HCT116 (cell line): ENCODE data around the gene RASGEF1C. TPM values are rescaled to one million over a fixed set of nuclear protein-coding genes. Genes with fewer than 3 reads are reported as not detected.

Source experiments
- ATAC-seq: fragments of 200-7000 bp; cut with Tn5 transposase; 2 replicates; pipeline ENCODE4 v1.9.1; 2020; ENCODE audit warnings: mild to moderate bottlenecking, moderate library complexity
- BruUV-seq: library from RNA; stranded (reverse); fragments of 400-500 nt; replicated peaks from 2 replicates; lab custom pipeline; 2021; lab: Mats Ljungman, UMichigan
- CTCF ChIA-PET: fragments of 300-600 bp; sonication (Branson Sonifier 250); formaldehyde crosslinking; loops from one replicate; lab custom pipeline; 2021; ENCODE audit warnings: antibody characterized with exemption; lab: Charles Lee
- POLR2A ChIA-PET: fragments of 300-600, 350-600 bp; sonication (Branson Sonifier 250); formaldehyde crosslinking; loops from one replicate; lab custom pipeline; 2021; ENCODE audit warnings: antibody characterized with exemption; lab: Charles Lee
- RAD21 ChIA-PET, 2 experiments: fragments of 300-600 bp; sonication (Branson Sonifier 250); formaldehyde crosslinking; loops; one replicate each; lab custom pipeline; 2023; ENCODE audit warnings: low total read pairs in 2 of 2; ENCODE audit not compliant: uncharacterized antibody in 2 of 2, unreplicated experiment in 2 of 2, low non-redundant PET in 1 of 2; lab: Charles Lee
- DNase-seq: peaks from one replicate; pipeline ENCODE4 v3.0.0-alpha.2; 2010; ENCODE audit warnings: low read depth, low spot score
- H2AFZ ChIP-seq: fragments of 200-600 bp; shearing (Covaris generic), sonication (generic); 2 replicates; pipeline ENCODE4 v1.6.1; 2017; ENCODE audit warnings: low read depth, mixed run types, mixed read lengths, antibody characterized with exemption, low read length; ENCODE audit not compliant: poor library complexity, severe bottlenecking
- H3K27ac ChIP-seq: 2 replicates; pipeline ENCODE4 v1.5.1; 2012; ENCODE audit warnings: low read depth, low read length
- H3K27me3 ChIP-seq: fragments of 200-600 bp; sonication (generic); 2 replicates; pipeline ENCODE4 v1.6.1; 2016; ENCODE audit warnings: mixed run types, low read length, mixed read lengths; ENCODE audit not compliant: insufficient read depth
- H3K36me3 ChIP-seq, 2 experiments: fragments of 200-500 bp in 1 of 2; fragments of 200-600 bp in 1 of 2; sonication (Bioruptor generic) in 1 of 2; sonication (generic) in 1 of 2; 2 replicates each; pipeline versions ENCODE4 v1.5.1 to v1.6.1; 2014 to 2016; ENCODE audit warnings: low read length in 2 of 2, inconsistent platforms in 1 of 2, mixed read lengths in 1 of 2, mixed run types in 1 of 2; ENCODE audit not compliant: insufficient read depth in 2 of 2, control insufficient read depth in 1 of 2
- H3K4me1 ChIP-seq, 2 experiments: fragments of 200-600 bp in 1 of 2; sonication (generic) in 1 of 2; 2 replicates each; pipeline versions ENCODE4 v1.5.1 to v1.6.1; 2012 to 2017; ENCODE audit warnings: low read length in 2 of 2, inconsistent platforms in 1 of 2, mild to moderate bottlenecking in 1 of 2, mixed read lengths in 1 of 2, mixed run types in 1 of 2, moderate library complexity in 1 of 2; ENCODE audit not compliant: insufficient read depth in 2 of 2, control insufficient read depth in 1 of 2
- H3K4me2 ChIP-seq: fragments of 200-600 bp; sonication (generic); 2 replicates; pipeline ENCODE4 v1.6.1; 2017; ENCODE audit warnings: mixed run types, low read length, mixed read lengths
- H3K4me3 ChIP-seq, 2 experiments: fragments of 200-600 bp in 1 of 2; sonication (generic) in 1 of 2; replicated peaks in 1 of 2; 2 replicates each; pipeline ENCODE4 v1.5.1; 2011 to 2016; ENCODE audit warnings: low read length in 2 of 2, control low read depth in 1 of 2, low read depth in 1 of 2, mild to moderate bottlenecking in 1 of 2, mixed read lengths in 1 of 2, mixed run types in 1 of 2
- H3K79me2 ChIP-seq: fragments of 200-600 bp; sonication (generic); 2 replicates; pipeline ENCODE4 v1.6.1; 2017; ENCODE audit warnings: mild to moderate bottlenecking, mixed run types, low read length, moderate library complexity, mixed read lengths; ENCODE audit not compliant: insufficient read depth
- H3K9ac ChIP-seq: fragments of 200-600 bp; sonication (generic); 2 replicates; pipeline ENCODE4 v1.6.1; 2016; ENCODE audit warnings: low read length, mixed read lengths
- H3K9me2 ChIP-seq: fragments of 200-600 bp; sonication (generic), shearing (Covaris generic); 2 replicates; pipeline ENCODE4 v1.6.1; 2017; ENCODE audit warnings: mixed run types, mild to moderate bottlenecking, moderate library complexity; ENCODE audit not compliant: insufficient read depth
- H3K9me3 ChIP-seq, 2 experiments: fragments of 200-500 bp in 1 of 2; fragments of 200-600 bp in 1 of 2; sonication (Bioruptor generic) in 1 of 2; sonication (generic) in 1 of 2; 2 replicates each; pipeline ENCODE4 v1.6.1; 2014 to 2017; ENCODE audit warnings: low read length in 2 of 2, mixed read lengths in 2 of 2, inconsistent platforms in 1 of 2, low read depth in 1 of 2, mild to moderate bottlenecking in 1 of 2, mixed run types in 1 of 2, moderate library complexity in 1 of 2; ENCODE audit not compliant: control insufficient read depth in 1 of 2, insufficient read depth in 1 of 2
- H4K20me1 ChIP-seq: fragments of 200-600 bp; sonication (generic), shearing (Covaris generic); 2 replicates; pipeline ENCODE4 v1.6.1; 2017; ENCODE audit warnings: mixed run types, mild to moderate bottlenecking, moderate library complexity; ENCODE audit not compliant: insufficient read depth
- CBX3 ChIP-seq: IDR thresholded peaks from 2 replicates; pipeline ENCODE4 v1.6.1; 2012; ENCODE audit warnings: low read depth
- CEBPB ChIP-seq: IDR thresholded peaks from 2 replicates; pipeline ENCODE4 v1.6.1; 2012; ENCODE audit warnings: low read depth
- CTCF ChIP-seq, 3 experiments: fragments of 200-600 bp in 1 of 3; sonication (generic) in 1 of 3; IDR thresholded peaks in 2 of 3; conservative IDR thresholded peaks in 1 of 3; 2 replicates each; pipeline ENCODE4 v1.5.1; 2012 to 2017; ENCODE audit warnings: low read depth in 2 of 3, low read length in 2 of 3, antibody characterized with exemption in 1 of 3, borderline replicate concordance in 1 of 3, control low read depth in 1 of 3, mild to moderate bottlenecking in 1 of 3, mixed read lengths in 1 of 3, mixed run types in 1 of 3, moderate library complexity in 1 of 3; ENCODE audit not compliant: insufficient read depth in 1 of 3
- EGR1 ChIP-seq: IDR thresholded peaks from 2 replicates; pipeline ENCODE4 v1.6.1; 2012; ENCODE audit warnings: low read depth
- JUND ChIP-seq: IDR thresholded peaks from 2 replicates; pipeline ENCODE4 v1.6.1; 2012
- MAX ChIP-seq: IDR thresholded peaks from 2 replicates; pipeline ENCODE4 v1.6.1; 2012
- POLR2A ChIP-seq: IDR thresholded peaks from 2 replicates; pipeline ENCODE4 v1.7.0; 2011; ENCODE audit warnings: borderline replicate concordance; ENCODE audit not compliant: insufficient read depth, insufficient read length; ENCODE audit errors: extremely low read depth
- RAD21 ChIP-seq: IDR thresholded peaks from 2 replicates; pipeline ENCODE4 v1.6.1; 2012; ENCODE audit warnings: low read depth, mild to moderate bottlenecking
- SP1 ChIP-seq: IDR thresholded peaks from 2 replicates; pipeline ENCODE4 v1.6.1; 2012; ENCODE audit warnings: low read depth
- SRF ChIP-seq: IDR thresholded peaks from 2 replicates; pipeline ENCODE4 v1.6.1; 2012; ENCODE audit warnings: low read depth
- YY1 ChIP-seq: IDR thresholded peaks from 2 replicates; pipeline ENCODE4 v1.6.1; 2011; ENCODE audit warnings: low read length, low read depth, moderate library complexity, mild to moderate bottlenecking; ENCODE audit not compliant: insufficient replicate concordance; ENCODE audit errors: extremely low read depth
- ZBTB33 ChIP-seq: IDR thresholded peaks from 2 replicates; pipeline ENCODE4 v1.6.1; 2011; ENCODE audit warnings: mild to moderate bottlenecking, low read length, moderate library complexity; ENCODE audit not compliant: insufficient replicate concordance; ENCODE audit errors: extremely low read depth
- ZFX ChIP-seq: fragments of 450-650 bp; IDR thresholded peaks from 2 replicates; pipeline ENCODE4 v1.6.1; 2017
- ZNF274 ChIP-seq: fragments of 200-500 bp; sonication (Bioruptor generic); IDR thresholded peaks from 2 replicates; pipeline ENCODE4 v1.6.1; 2014; ENCODE audit warnings: mild to moderate bottlenecking, low read depth, low read length, inconsistent platforms
- intact Hi-C: fragments of 100-400 bp; cut with micrococcal nuclease; formaldehyde crosslinking; loops from 2 replicates; pipeline ENCODE4 v1.10.0; 2022
- total RNA-seq: library from RNA; stranded (reverse); gene quantifications from one replicate; pipeline ENCODE4 v1.2.1, GENCODE V29; 2021; ENCODE audit not compliant: unreplicated experiment

The RASGEF1C gene
- total RNA-seq, 1 experiment from 2014 or later, result 1.2 TPM

- Histone ChIP-seq H3K4me1 (no peaks in the 10 kb centered on the region), H3K9me2 (no peaks in the 10 kb centered on the region), H3K27me3 (no peaks in the 10 kb centered on the region), H4K20me1 (no peaks in the 10 kb centered on the region), H3K4me3 (no peak overlapping the region), H3K27ac (no peak overlapping the region), H3K36me3 (no peaks in the 10 kb centered on the region), H3K79me2 (no peaks in the 10 kb centered on the region), H3K9me3 (no peaks in the 10 kb centered on the region), H3K9ac (no peak overlapping the region), H2AFZ (no peak overlapping the region), H3K4me2 (no peak overlapping the region)
- BruUV-seq, result no TSS peak
- intact Hi-C loops, result no loop called here
- RAD21 ChIA-PET, result no interaction called here
- DNase-seq (no peak), ATAC-seq (no peak)
- POLR2A ChIA-PET, result no interaction called here
- CTCF ChIA-PET, result no interaction called here
- TF ChIP-seq MAX (no peak), SP1 (no peak), POLR2A (no peak), ZFX (no peak), ZBTB33 (no peak), RAD21 (no peak), JUND (no peak), CEBPB (no peak), CBX3 (no peak), CTCF (IDR thresholded peaks at IDR 0.05 in 2 of 3, conservative IDR thresholded peaks at IDR 0.05 in 1 of 3; ENCODE audit: borderline replicate concordance in 1 of 3, insufficient read depth in 1 of 3, low read depth in 2 of 3, low read length in 2 of 3) (no peak), EGR1 (no peak), ZNF274 (no peak), YY1 (no peak), SRF (no peak)
These were observed 51.1 kb downstream of the RASGEF1C start for GRCh38 chr5:180157866-180158265.
